ENCODE data around the gene TBL1Y. TPM values are rescaled to one million over a fixed set of nuclear protein-coding genes. Genes with fewer than 3 reads are reported as not detected.

TBL1Y gene
- total RNA-seq, 1 donor from 2014 or later = not detected

GRCh38 chrY:6999905-7000304, 89.4 kb downstream of the TBL1Y start:
- Histone ChIP-seq H3K36me3 (no peaks in the 10 kb centered on the region), H3K27ac (replicated peaks) (no peak overlapping the region), H3K4me3 (no peak overlapping the region), H3K27me3 (ENCODE audit: low read depth) (no peaks in the 10 kb centered on the region), H3K4me1 (no peaks in the 10 kb centered on the region), H3K9me3 (replicated peaks) (no peaks in the 10 kb centered on the region)
- no peak for DNase-seq
- intact Hi-C loops (cut with micrococcal nuclease) = no loop called here
- no peak for TF ChIP-seq CTCF (IDR thresholded peaks at IDR 0.05; ENCODE audit: borderline replicate concordance)

GRCh38 chrY:7002581-7002980, 92.1 kb downstream of the TBL1Y start:
- Histone ChIP-seq H3K9me3 (replicated peaks) (no peaks in the 10 kb centered on the region), H3K4me3 (no peak overlapping the region), H3K4me1 (no peaks in the 10 kb centered on the region), H3K27ac (replicated peaks) (no peak overlapping the region), H3K36me3 (no peaks in the 10 kb centered on the region), H3K27me3 (ENCODE audit: low read depth) (no peaks in the 10 kb centered on the region)
- no peak for TF ChIP-seq CTCF (IDR thresholded peaks at IDR 0.05; ENCODE audit: borderline replicate concordance)
- no peak for DNase-seq
- intact Hi-C loops (cut with micrococcal nuclease) = no loop called here

GRCh38 chrY:7007911-7008310, 97.4 kb downstream of the TBL1Y start:
- no peak overlapping the region for H3K27ac ChIP-seq (replicated peaks)
- H3K4me1 ChIP-seq = no peaks in the 10 kb centered on the region
- DNase-seq = no peak
- no peaks in the 10 kb centered on the region for H3K27me3 ChIP-seq (ENCODE audit: low read depth)
- H3K36me3 ChIP-seq = no peaks in the 10 kb centered on the region
- H3K4me3 ChIP-seq = no peak overlapping the region
- TF ChIP-seq CTCF (IDR thresholded peaks at IDR 0.05; ENCODE audit: borderline replicate concordance) = no peak
- no peaks in the 10 kb centered on the region for H3K9me3 ChIP-seq (replicated peaks)
- intact Hi-C loops (cut with micrococcal nuclease) = no loop called here

- no peak overlapping the region for H3K4me3 ChIP-seq
- DNase-seq = no peak
- H3K9me3 ChIP-seq (replicated peaks) = no peaks in the 10 kb centered on the region
- H3K27me3 ChIP-seq (ENCODE audit: low read depth) = no peaks in the 10 kb centered on the region
- H3K27ac ChIP-seq (replicated peaks) = no peak overlapping the region
- H3K4me1 ChIP-seq = no peaks in the 10 kb centered on the region
- intact Hi-C loops (cut with micrococcal nuclease) = no loop called here
- no peaks in the 10 kb centered on the region for H3K36me3 ChIP-seq
- TF ChIP-seq CTCF (IDR thresholded peaks at IDR 0.05; ENCODE audit: borderline replicate concordance) = no peak
Observed at GRCh38 chrY:7008578-7009355, 98.3 kb downstream of the TBL1Y start.

GRCh38 chrY:7013051-7013450, 102.6 kb downstream of the TBL1Y start:
- H3K27me3 ChIP-seq (ENCODE audit: low read depth) = no peaks in the 10 kb centered on the region
- H3K4me3 ChIP-seq = no peak overlapping the region
- no peaks in the 10 kb centered on the region for H3K9me3 ChIP-seq (replicated peaks)
- DNase-seq = no peak
- H3K27ac ChIP-seq (replicated peaks) = no peak overlapping the region
- TF ChIP-seq CTCF (IDR thresholded peaks at IDR 0.05; ENCODE audit: borderline replicate concordance) = no peak
- H3K36me3 ChIP-seq = no peaks in the 10 kb centered on the region
- intact Hi-C loops (cut with micrococcal nuclease) = no loop called here
- no peaks in the 10 kb centered on the region for H3K4me1 ChIP-seq

All from left ventricle myocardium inferior (tissue), 1 donor.